Kidney (tissue), 14 donors: Measurements from ENCODE around the gene FAM107B. TPM values are rescaled to one million over a fixed set of nuclear protein-coding genes. Genes with fewer than 3 reads are reported as not detected.
"Not testable (repeated sequence)": the region's sequence is repeated elsewhere in the genome, so short reads cannot be mapped to it uniquely, and the experiment has no call there.

Source experiments
- DNase-seq, 5 donors: peaks; one replicate each; pipeline ENCODE4 v3.0.0-alpha.2; 2013 to 2020
- FAIRE-seq: peaks from 2 replicates; lab custom pipeline; 2012; peaks lifted over from hg19 to GRCh38; lab: Jason Lieb, UNC
- H3K27ac ChIP-seq, 2 donors: one replicate each; pipeline ENCODE4 v1.7.0; 2013; ENCODE audit warnings: low read depth in 2 of 2, low read length in 2 of 2, inconsistent platforms in 1 of 2
- H3K27me3 ChIP-seq: one replicate; pipeline ENCODE4 v1.7.1; 2013; ENCODE audit warnings: low read length, inconsistent platforms; ENCODE audit not compliant: control insufficient read depth, insufficient read depth
- H3K36me3 ChIP-seq, 3 donors: one replicate each; pipeline versions ENCODE4 v1.7.0 to v1.7.1; 2013; ENCODE audit warnings: low read length in 3 of 3, control low read depth in 1 of 3, inconsistent platforms in 1 of 3; ENCODE audit not compliant: insufficient read depth in 3 of 3, control insufficient read depth in 2 of 3
- H3K4me1 ChIP-seq, 3 donors: one replicate each; pipeline versions ENCODE4 v1.7.0 to v1.7.1; 2013; ENCODE audit warnings: low read length in 3 of 3, inconsistent platforms in 1 of 3, low read depth in 1 of 3; ENCODE audit not compliant: control insufficient read depth in 2 of 3, insufficient read depth in 2 of 3
- H3K4me3 ChIP-seq, 3 donors: one replicate each; pipeline versions ENCODE4 v1.7.0 to v1.8.1; 2013; ENCODE audit warnings: low read length in 3 of 3, control low read depth in 1 of 3, inconsistent platforms in 1 of 3
- H3K9ac ChIP-seq, 3 donors: one replicate each; pipeline versions ENCODE4 v1.7.0 to v1.7.1; 2013; ENCODE audit warnings: low read length in 3 of 3, control low read depth in 1 of 3, inconsistent platforms in 1 of 3
- H3K9me3 ChIP-seq, 3 donors: one replicate each; pipeline versions ENCODE4 v1.7.0 to v1.7.1; 2013; ENCODE audit warnings: low read length in 3 of 3, control low read depth in 1 of 3, inconsistent platforms in 1 of 3; ENCODE audit not compliant: control insufficient read depth in 2 of 3, insufficient read depth in 1 of 3
- CTCF ChIP-seq: IDR thresholded peaks from 3 replicates; pipeline ENCODE4 v1.5.1; 2012; ENCODE audit warnings: mild to moderate bottlenecking, moderate library complexity, borderline replicate concordance; ENCODE audit not compliant: insufficient read depth; ENCODE audit errors: extremely low read depth
- intact Hi-C: fragments of 100-400 bp; cut with DNase I; formaldehyde crosslinking; loops from one replicate; pipeline ENCODE4 v1.11.1; 2022
- polyA plus RNA-seq: library from polyadenylated mRNA; stranded (reverse); fragments of 350-450 nt; fragmentation: Illumina TruSeq; extraction: RNeasy Lipid Tissue Mini Kit (QIAGEN cat#74804); gene quantifications from one replicate; pipeline ENCODE4 v1.2.3, GENCODE V29; 2014; ENCODE audit warnings: low read depth, low replicate concordance; ENCODE audit not compliant: insufficient read depth
- total RNA-seq: library from RNA; stranded (reverse); fragmentation: NEBNext Ultra II Directional; extraction: Animal tissue kit (Norgen Biotek cat#: 25700); gene quantifications from one replicate; pipeline ENCODE4 v1.2.1, GENCODE V29; 2021
- donor health status: control.
- donor health status: control.
- donor health status: control.
- donor health status: control.
- donor health status: control.
- donor health status: DM: yes; HTN: yes; CAD: no.
- donor health status: Normal renal cell carcinoma (clear cell type).

FAM107B gene
- total and polyA plus RNA-seq, 2 donors from 2014 or later, result 105 to 122 TPM

GRCh38 chr10:14661818-14662217 is 112.9 kb downstream of the FAM107B start:
- Histone ChIP-seq H3K4me1 (peaks cover 0 to 4% (median 0%) of the 10 kb centered on the region in 3 donors), H3K4me3 (no peak overlapping the region), H3K27me3 (no peaks in the 10 kb centered on the region), H3K9me3 (no peaks in the 10 kb centered on the region), H3K9ac (no peak overlapping the region), H3K27ac (no peak overlapping the region), H3K36me3 (no peaks in the 10 kb centered on the region)
- no peak for TF ChIP-seq CTCF
- FAIRE-seq, result no peak
- DNase-seq, result no peak
- intact Hi-C loops, result no loop called here

- Histone ChIP-seq H3K4me3 (no peak overlapping the region), H3K27ac (no peak overlapping the region), H3K9me3 (no peaks in the 10 kb centered on the region), H3K27me3 (no peaks in the 10 kb centered on the region), H3K36me3 (no peaks in the 10 kb centered on the region), H3K9ac (no peak overlapping the region), H3K4me1 (peaks cover 0 to 4% (median 0%) of the 10 kb centered on the region in 3 donors)
- no peak for TF ChIP-seq CTCF
- intact Hi-C loops, result no loop called here
- no peak for DNase-seq
- no peak for FAIRE-seq
Measured at GRCh38 chr10:14660831-14661230, 113.9 kb downstream of the FAM107B start.

GRCh38 chr10:14659626-14660196 is 115.0 kb downstream of the FAM107B start:
- no peak overlapping the region for H3K9ac ChIP-seq
- FAIRE-seq (no peak), DNase-seq (no peak)
- no peak overlapping the region for H3K27ac ChIP-seq
- H3K27me3 ChIP-seq, result no peaks in the 10 kb centered on the region
- intact Hi-C loops, result no loop called here
- H3K4me3 ChIP-seq, result no peak overlapping the region
- peaks cover 0 to 8% (median 0%) of the 10 kb centered on the region in 3 donors for H3K4me1 ChIP-seq
- no peak for TF ChIP-seq CTCF
- no peaks in the 10 kb centered on the region for H3K9me3 ChIP-seq
- no peaks in the 10 kb centered on the region for H3K36me3 ChIP-seq

- FAIRE-seq, DNase-seq, H3K27me3 ChIP-seq, H3K27ac ChIP-seq, intact Hi-C loops, H3K4me1 ChIP-seq, H3K9me3 ChIP-seq, H3K9ac ChIP-seq, H3K36me3 ChIP-seq, H3K4me3 ChIP-seq: not testable (repeated sequence)
Measured at GRCh38 chr10:14659137-14659536, 115.6 kb downstream of the FAM107B start.
